Body of pancreas (tissue), 4 donors: ENCODE data around the gene CDK5RAP1. TPM values are rescaled to one million over a fixed set of nuclear protein-coding genes. Genes with fewer than 3 reads are reported as not detected.

Experiments used
- ATAC-seq: fragments of 150-250 bp; one replicate; pipeline ENCODE4 v1.9.1; 2016
- DNase-seq, 4 donors: peaks; one replicate each; pipeline ENCODE4 v3.0.0-alpha.2; 2019
- H3K27ac ChIP-seq, 4 donors: fragments of 200-600 bp; sonication (generic); 1 replicate in 3 of 4; 2 replicates in 1 of 4; pipeline versions ENCODE4 v1.5.1 to v1.6.1; 2016 to 2019; ENCODE audit warnings: mild to moderate bottlenecking in 1 of 4, mixed read lengths in 1 of 4, moderate library complexity in 1 of 4
- H3K27me3 ChIP-seq, 2 donors: fragments of 200-600 bp; sonication (generic); one replicate each; pipeline ENCODE4 v1.6.0; 2016; ENCODE audit warnings: mild to moderate bottlenecking in 1 of 2
- H3K36me3 ChIP-seq, 2 donors: fragments of 200-600 bp; sonication (generic); replicated peaks in 1 of 2; 2 replicates each; pipeline ENCODE4 v1.5.1; 2016; ENCODE audit warnings: low read depth in 2 of 2; ENCODE audit not compliant: insufficient read depth in 1 of 2
- H3K4me1 ChIP-seq: fragments of 200-600 bp; sonication (generic); one replicate; pipeline ENCODE4 v1.6.0; 2016
- H3K4me3 ChIP-seq, 2 donors: fragments of 200-600 bp; sonication (generic); 1 replicate in 1 of 2; 2 replicates in 1 of 2; pipeline ENCODE4 v1.5.1; 2016 to 2019
- H3K9me3 ChIP-seq, 3 donors: fragments of 200-600 bp; sonication (generic); 1 replicate in 2 of 3; 2 replicates in 1 of 3; pipeline ENCODE4 v1.5.1; 2016
- POLR2A ChIP-seq, 3 donors: fragments of 450-650 bp; IDR thresholded peaks; one replicate each; pipeline ENCODE4 v1.6.1; 2016; ENCODE audit warnings: antibody characterized with exemption in 3 of 3, mild to moderate bottlenecking in 2 of 3
- WGBS, 2 donors: methylation state at CpG; one replicate each; pipeline ENCODE4 v1.1.5; 2017; 5-methylcytosine and 5-hydroxymethylcytosine counted together
- intact Hi-C: fragments of 100-400 bp; cut with DNase I; formaldehyde crosslinking; loops from one replicate; pipeline ENCODE4 v1.15.1; 2023
- total RNA-seq, 2 donors: library from RNA; depleted of rRNA; stranded (reverse); fragments of >200 nt; gene quantifications; one replicate each; pipeline ENCODE4 v1.1.0, GENCODE V29; 2016
- TF ChIP-seq, protein P1 (sequence below), 7 experiments: fragments of 450-650 bp in 4 of 7; fragments of 200-600 bp in 3 of 7; sonication (generic) in 3 of 7; IDR thresholded peaks; one replicate each; pipeline ENCODE4 v1.5.1; 2016 to 2019; ENCODE audit warnings: antibody characterized with exemption in 7 of 7

CDK5RAP1 gene
- total RNA-seq, 2 donors from 2014 or later = 8.8 to 27.0 TPM

DNA sequence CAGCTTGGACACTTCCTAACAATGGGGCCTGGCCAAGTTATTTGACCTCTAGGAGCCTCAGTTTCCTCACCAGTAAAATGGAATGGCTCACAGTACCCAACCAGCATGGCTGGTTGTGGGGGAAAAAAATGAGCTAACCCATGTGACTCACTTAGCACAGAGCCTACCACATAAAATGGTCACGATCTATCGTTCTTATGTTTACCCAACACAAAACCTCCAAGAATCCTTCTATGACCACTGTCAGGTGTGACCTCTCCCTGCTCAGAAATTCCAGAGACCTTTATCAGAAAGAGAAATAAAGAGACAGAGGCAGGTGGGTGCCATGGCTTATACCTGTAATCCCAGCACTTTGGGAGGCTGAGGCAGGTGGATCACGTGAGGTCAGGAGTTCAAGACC, 78.9 kb downstream of the CDK5RAP1 start:
- Histone ChIP-seq H3K36me3 (no peaks in the 10 kb centered on the region), H3K27me3 (no peaks in the 10 kb centered on the region), H3K27ac (no peak overlapping the region), H3K4me3 (no peak overlapping the region), H3K9me3 (no peaks in the 10 kb centered on the region), H3K4me1 (no peaks in the 10 kb centered on the region)
- DNase-seq (no peak), ATAC-seq (no peak)
- no peak for TF ChIP-seq POLR2A (IDR thresholded peaks at IDR 0.05)
- TF ChIP-seq, protein P1, sequence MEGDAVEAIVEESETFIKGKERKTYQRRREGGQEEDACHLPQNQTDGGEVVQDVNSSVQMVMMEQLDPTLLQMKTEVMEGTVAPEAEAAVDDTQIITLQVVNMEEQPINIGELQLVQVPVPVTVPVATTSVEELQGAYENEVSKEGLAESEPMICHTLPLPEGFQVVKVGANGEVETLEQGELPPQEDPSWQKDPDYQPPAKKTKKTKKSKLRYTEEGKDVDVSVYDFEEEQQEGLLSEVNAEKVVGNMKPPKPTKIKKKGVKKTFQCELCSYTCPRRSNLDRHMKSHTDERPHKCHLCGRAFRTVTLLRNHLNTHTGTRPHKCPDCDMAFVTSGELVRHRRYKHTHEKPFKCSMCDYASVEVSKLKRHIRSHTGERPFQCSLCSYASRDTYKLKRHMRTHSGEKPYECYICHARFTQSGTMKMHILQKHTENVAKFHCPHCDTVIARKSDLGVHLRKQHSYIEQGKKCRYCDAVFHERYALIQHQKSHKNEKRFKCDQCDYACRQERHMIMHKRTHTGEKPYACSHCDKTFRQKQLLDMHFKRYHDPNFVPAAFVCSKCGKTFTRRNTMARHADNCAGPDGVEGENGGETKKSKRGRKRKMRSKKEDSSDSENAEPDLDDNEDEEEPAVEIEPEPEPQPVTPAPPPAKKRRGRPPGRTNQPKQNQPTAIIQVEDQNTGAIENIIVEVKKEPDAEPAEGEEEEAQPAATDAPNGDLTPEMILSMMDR (IDR thresholded peaks at IDR 0.05) = no peak
- WGBS, 2 donors = 54 to 66% methylated on average over 3 of the region's 3 CpGs
- intact Hi-C loops = no loop called here

DNA sequence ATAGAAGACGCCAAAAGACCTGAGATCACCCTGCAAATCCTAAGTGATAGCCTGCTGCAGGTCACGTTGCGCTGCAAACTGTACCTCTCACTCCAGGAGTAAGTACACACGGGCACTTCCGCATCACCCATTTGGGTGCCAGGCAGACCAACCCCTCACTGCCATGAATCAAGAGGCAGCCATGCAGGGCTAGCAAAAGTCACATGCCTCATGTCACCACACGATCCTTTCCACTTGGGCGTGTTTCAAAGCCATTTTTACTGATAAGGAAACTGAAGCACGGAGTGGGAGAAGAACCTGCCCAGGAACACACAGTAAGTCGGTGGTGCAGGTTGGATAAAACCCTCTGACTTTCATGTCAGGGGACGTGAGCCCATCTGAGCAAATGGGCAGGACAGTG, 81.3 kb downstream of the CDK5RAP1 start:
- no peaks in the 10 kb centered on the region for H3K4me1 ChIP-seq
- no peak overlapping the region for H3K4me3 ChIP-seq
- H3K27ac ChIP-seq = no peak overlapping the region
- TF ChIP-seq POLR2A (IDR thresholded peaks at IDR 0.05) = no peak
- TF ChIP-seq, protein P1 (IDR thresholded peaks at IDR 0.05) = no peak
- no peaks in the 10 kb centered on the region for H3K9me3 ChIP-seq
- no peaks in the 10 kb centered on the region for H3K27me3 ChIP-seq
- no peak for DNase-seq
- intact Hi-C loops = no loop called here
- no peak for ATAC-seq
- 47 to 71% methylated on average over 8 to 10 of the region's 10 CpGs for WGBS, 2 donors
- H3K36me3 ChIP-seq = no peaks in the 10 kb centered on the region

DNA sequence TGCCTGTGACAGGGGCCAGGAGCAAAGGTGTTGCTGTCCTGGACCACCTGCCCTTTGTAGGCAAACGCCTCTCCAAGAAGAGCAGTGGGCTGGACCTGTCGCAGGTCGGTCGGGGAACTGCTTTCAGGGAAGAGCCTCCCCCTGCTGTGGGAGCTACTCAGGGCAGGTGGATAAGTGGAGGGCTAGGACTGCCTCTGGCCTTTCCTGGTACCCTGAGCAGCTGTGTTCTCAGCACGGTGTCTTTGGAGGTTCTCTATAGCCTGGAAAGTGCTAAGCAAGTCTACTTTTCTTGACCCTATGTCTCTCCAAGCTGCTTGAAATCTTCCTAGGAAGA, 83.3 kb downstream of the CDK5RAP1 start:
- Histone ChIP-seq H3K27me3 (no peaks in the 10 kb centered on the region), H3K4me3 (no peak overlapping the region), H3K36me3 (no peaks in the 10 kb centered on the region), H3K27ac (no peak overlapping the region), H3K4me1 (no peaks in the 10 kb centered on the region), H3K9me3 (no peaks in the 10 kb centered on the region)
- ATAC-seq (no peak), DNase-seq (no peak)
- intact Hi-C loops = no loop called here
- 39 to 45% methylated on average over 5 of the region's 5 CpGs for WGBS, 2 donors
- TF ChIP-seq POLR2A (IDR thresholded peaks at IDR 0.05) = no peak
- TF ChIP-seq, protein P1 (IDR thresholded peaks at IDR 0.05) = no peak

DNA sequence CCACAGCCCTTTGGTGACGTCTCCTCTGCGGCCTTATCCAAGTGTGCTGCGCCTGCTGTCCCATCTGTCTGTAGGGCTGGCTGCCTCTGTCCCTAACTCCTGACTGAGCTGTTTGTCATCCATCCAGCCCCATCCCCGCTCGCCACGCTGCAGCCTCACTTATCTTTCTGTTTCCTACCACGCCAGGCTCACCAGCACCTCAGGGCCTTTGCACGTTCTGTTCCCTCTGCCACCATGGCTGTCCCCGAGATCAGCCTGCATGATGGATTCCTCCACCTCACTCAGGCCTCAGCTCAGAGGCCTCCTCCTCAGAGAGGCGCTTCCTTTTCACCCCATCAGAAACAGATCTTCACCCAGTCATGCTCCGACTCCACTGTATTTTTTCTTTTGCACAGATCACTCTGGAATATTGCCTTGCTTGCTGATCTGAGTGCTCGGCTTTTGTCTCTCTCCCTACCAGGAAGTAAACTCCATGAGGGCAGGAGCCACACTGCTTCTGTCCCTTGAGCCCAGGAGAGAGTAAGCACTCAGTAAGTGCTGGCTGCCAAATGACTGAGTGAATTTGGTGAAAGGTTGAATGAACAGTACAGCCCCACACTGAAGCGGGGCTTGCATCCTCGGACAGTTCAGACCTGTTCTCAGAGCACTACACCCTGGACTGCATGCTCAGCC, 83.8 kb downstream of the CDK5RAP1 start:
- 85% methylated on average over 14 of the region's 14 CpGs for WGBS, 2 donors
- intact Hi-C loops = no loop called here
- TF ChIP-seq POLR2A (IDR thresholded peaks at IDR 0.05) = no peak
- TF ChIP-seq, protein P1 (IDR thresholded peaks at IDR 0.05) = no peak
- H3K36me3 ChIP-seq = no peaks in the 10 kb centered on the region
- no peaks in the 10 kb centered on the region for H3K4me1 ChIP-seq
- H3K4me3 ChIP-seq = no peak overlapping the region
- no peaks in the 10 kb centered on the region for H3K9me3 ChIP-seq
- H3K27me3 ChIP-seq = no peaks in the 10 kb centered on the region
- H3K27ac ChIP-seq = no peak overlapping the region
- ATAC-seq (no peak), DNase-seq (no peak)

DNA sequence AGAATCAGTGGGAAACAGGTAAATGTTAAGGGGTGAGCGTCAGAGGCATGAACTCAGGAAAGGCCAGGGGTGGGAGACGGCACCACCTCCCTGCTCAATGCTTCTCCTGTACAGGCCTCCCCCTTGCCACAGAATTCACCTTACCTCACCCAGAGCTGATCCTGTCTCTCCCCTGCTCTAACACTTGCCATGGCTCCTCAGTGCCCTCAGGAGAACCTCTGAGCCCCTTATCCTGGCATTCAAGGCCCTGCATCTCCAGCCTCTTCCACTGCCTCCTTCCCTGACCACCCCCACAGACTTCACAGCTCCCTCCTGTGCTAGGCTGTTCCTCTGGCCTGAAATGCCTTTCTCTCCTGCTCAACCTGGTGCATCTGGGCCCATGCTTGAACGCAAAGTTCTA, 84.4 kb downstream of the CDK5RAP1 start:
- Histone ChIP-seq H3K27ac (no peak overlapping the region), H3K4me1 (no peaks in the 10 kb centered on the region), H3K27me3 (no peaks in the 10 kb centered on the region), H3K36me3 (no peaks in the 10 kb centered on the region), H3K9me3 (no peaks in the 10 kb centered on the region), H3K4me3 (no peak overlapping the region)
- no peak for DNase-seq
- WGBS, 2 donors = 80 to 90% methylated on average over 3 of the region's 3 CpGs
- TF ChIP-seq, protein P1 (IDR thresholded peaks at IDR 0.05) = no peak
- TF ChIP-seq POLR2A (IDR thresholded peaks at IDR 0.05) = no peak
- intact Hi-C loops = no loop called here
- no peak for ATAC-seq
